ENCODE measurements around the gene TSPAN5. TPM values are rescaled to one million over a fixed set of nuclear protein-coding genes. Genes with fewer than 3 reads are reported as not detected.

TSPAN5 gene
- total and polyA plus RNA-seq, 9 of the 15 experiments (the other 6 are each of a cell fraction or from before 2014, with no cell fraction given), result 0.58 to 6.6 (median 0.73) TPM

GRCh38 chr4:98617358-98618047 lies 40.9 kb downstream of the TSPAN5 start:
- no peak overlapping the region; the same call in 2 of the 3 replicates for H3K27ac ChIP-seq (ENCODE audit: extremely low read depth, low read depth, low read length)
- in situ Hi-C loops (cut with MboI), result no loop called here
- H3K4me2 ChIP-seq (ENCODE audit: insufficient read depth, low read length), result no peak overlapping the region
- no TSS peak for BruUV-seq (replicated peaks)
- H3K4me3 ChIP-seq, result no peak overlapping the region
- no peak for FAIRE-seq
- intact Hi-C loops (cut with micrococcal nuclease), result no loop called here
- H3K4me1 ChIP-seq (replicated peaks in 1 of 2; ENCODE audit: control insufficient read depth in 2 of 2, insufficient read depth in 2 of 2, low read length in 2 of 2), result no peaks in the 10 kb centered on the region
- H4K20me1 ChIP-seq (replicated peaks; ENCODE audit: control insufficient read depth, insufficient read depth, low read length), result no peaks in the 10 kb centered on the region
- H2AFZ ChIP-seq (ENCODE audit: low read depth, low read length), result no peak overlapping the region
- no peaks in the 10 kb centered on the region for H3K9me3 ChIP-seq (replicated peaks; ENCODE audit: control insufficient read depth, insufficient read depth, low read depth, low read length)
- peaks cover 0 to 15% of the 10 kb centered on the region in 2 experiments for H3K27me3 ChIP-seq (ENCODE audit: control insufficient read depth in 2 of 2, insufficient read depth in 2 of 2, low read length in 2 of 2)
- ChIA-PET CTCF (ENCODE audit: low intra/inter-chr PET ratio) (no interaction called here), POLR2A (interaction anchor here (1.1 kb wide), 1 partner anchor 22 kb away, joined by 3 read pairs; no protein-coding TSS in a partner anchor)
- no peak for DNase-seq (ENCODE audit: extremely low read depth in 1 of 4, low spot score in 3 of 4)
- no peaks in the 10 kb centered on the region for H3K36me3 ChIP-seq (ENCODE audit: control insufficient read depth, insufficient read depth, low read length)
- 16% methylated on average over 2 of the region's 2 CpGs for WGBS (ENCODE audit: insufficient coverage, low coverage, missing lambda C conversion rate)
- ATAC-seq, result no peak
- H3K9ac ChIP-seq (ENCODE audit: insufficient read depth in 1 of 2, low read depth in 2 of 2, low read length in 2 of 2), result no peak overlapping the region
- H3K9me1 ChIP-seq (ENCODE audit: control insufficient read depth, insufficient read depth, low read length), result no peaks in the 10 kb centered on the region
- H3K79me2 ChIP-seq (ENCODE audit: control insufficient read depth, insufficient read depth, low read length), result no peaks in the 10 kb centered on the region
- no peak for TF ChIP-seq THAP12 (CRISPR knock-in tag; IDR thresholded peaks at IDR 0.05)
- TF ChIP-seq ZNF318 (IDR thresholded peaks at IDR 0.05; ENCODE audit: borderline replicate concordance in 1 of 2, low read depth in 1 of 2), result no peak
- no peak for TF ChIP-seq ZNF764 (CRISPR knock-in tag; IDR thresholded peaks at IDR 0.05; ENCODE audit: low read depth)
- TF ChIP-seq RAD21 (CRISPR knock-in tag; conservative IDR thresholded peaks at IDR 0.05 in 1 of 2, IDR thresholded peaks at IDR 0.05 in 1 of 2), result no peak
- TF ChIP-seq POLR2AphosphoS5 (IDR thresholded peaks at IDR 0.05; ENCODE audit: control insufficient read depth, insufficient read depth, low read depth, low read length), result no peak
- TF ChIP-seq, protein P1, sequence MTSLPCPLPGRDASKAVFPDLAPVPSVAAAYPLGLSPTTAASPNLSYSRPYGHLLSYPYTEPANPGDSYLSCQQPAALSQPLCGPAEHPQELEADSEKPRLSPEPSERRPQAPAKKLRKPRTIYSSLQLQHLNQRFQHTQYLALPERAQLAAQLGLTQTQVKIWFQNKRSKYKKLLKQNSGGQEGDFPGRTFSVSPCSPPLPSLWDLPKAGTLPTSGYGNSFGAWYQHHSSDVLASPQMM (CRISPR knock-in tag; IDR thresholded peaks at IDR 0.05), result no peak

All from K562 (cell line).